Adrenal gland (tissue), 12 donors: Measurements from ENCODE around the gene CERT1. TPM values are rescaled to one million over a fixed set of nuclear protein-coding genes. Genes with fewer than 3 reads are reported as not detected.

Experiments used
- DNase-seq, 7 donors: peaks; one replicate each; pipeline ENCODE4 v3.0.0-alpha.2; 2019 to 2020
- H3K27ac ChIP-seq, 5 donors: fragments of 200-600 bp; sonication (generic) in 4 of 5; 1 replicate in 3 of 5; 2 replicates in 2 of 5; pipeline versions ENCODE4 v1.5.1 to v1.8.0; 2016 to 2020; ENCODE audit warnings: mild to moderate bottlenecking in 1 of 5
- H3K27me3 ChIP-seq: fragments of 200-600 bp; 2 replicates; pipeline ENCODE4 v1.8.0; 2021
- H3K36me3 ChIP-seq, 2 donors: fragments of 200-600 bp; replicated peaks in 1 of 2; 1 replicate in 1 of 2; 2 replicates in 1 of 2; pipeline versions ENCODE4 v1.5.1 to v1.8.0; 2018 to 2022
- H3K4me1 ChIP-seq, 2 donors: fragments of 200-600 bp; replicated peaks in 1 of 2; 1 replicate in 1 of 2; 2 replicates in 1 of 2; pipeline versions ENCODE4 v1.5.1 to v1.8.0; 2018 to 2021
- H3K4me3 ChIP-seq, 4 donors: fragments of 200-600 bp; sonication (generic) in 3 of 4; one replicate each; pipeline ENCODE4 v1.5.1; 2016 to 2018
- H3K9me3 ChIP-seq, 3 donors: fragments of 200-600 bp; sonication (generic) in 1 of 3; replicated peaks in 1 of 3; 1 replicate in 2 of 3; 2 replicates in 1 of 3; pipeline versions ENCODE4 v1.5.1 to v1.8.0; 2016 to 2021
- CTCF ChIP-seq, 6 experiments: fragments of 450-650 bp in 4 of 6; fragments of 200-600 bp in 2 of 6; sonication (generic) in 1 of 6; IDR thresholded peaks; 1 replicate in 5 of 6; 2 replicates in 1 of 6; pipeline versions ENCODE4 v1.5.1 to v1.8.0; 2016 to 2021; ENCODE audit warnings: antibody characterized with exemption in 6 of 6, mild to moderate bottlenecking in 2 of 6, moderate library complexity in 1 of 6
- POLR2A ChIP-seq, 2 donors: fragments of 450-650 bp; IDR thresholded peaks; one replicate each; pipeline ENCODE4 v1.6.1; 2017; ENCODE audit warnings: antibody characterized with exemption in 2 of 2, mild to moderate bottlenecking in 2 of 2, moderate library complexity in 1 of 2
- WGBS, 4 donors: extraction: QIAGEN DNeasy Blood & Tissue Kit in 2 of 4; methylation state at CpG; one replicate each; pipeline versions ENCODE4 v1.1.5 to v1.1.7; 2013 to 2017; 5-methylcytosine and 5-hydroxymethylcytosine counted together
- intact Hi-C, 2 donors: fragments of 100-400 bp; cut with DNase I; formaldehyde crosslinking; loops; one replicate each; pipeline versions ENCODE4 v1.14.1 to v1.15.0; 2022 to 2023
- polyA plus RNA-seq, 3 donors: library from polyadenylated mRNA; stranded (reverse); fragments of 200-250 nt in 2 of 3; fragments of 350-450 nt in 1 of 3; fragmentation: Illumina TruSeq in 1 of 3; extraction: RNeasy Lipid Tissue Mini Kit (QIAGEN cat#74804) in 1 of 3; gene quantifications; one replicate each; pipeline ENCODE4 v1.2.3, GENCODE V29; 2013 to 2014
- total RNA-seq, 9 donors: library from RNA; depleted of rRNA in 4 of 9; stranded (reverse); fragments of >200 nt in 4 of 9; fragments of 120-200 nt in 1 of 9; fragmentation: NEBNext Ultra II Directional in 1 of 9; extraction: Animal tissue kit (Norgen Biotek cat#: 25700) in 1 of 9; gene quantifications; one replicate each; pipeline versions ENCODE4 v1.1.0 to v1.2.4, GENCODE V29; 2013 to 2023
- donor health status: healthy with polysubstance abuse.
- donor health status: Bipolar disorder and iron deficiency.
- donor health status: DM: yes; HTN: yes; CAD: no.
- donor health status: DM: no; HTN: no; CAD: no.
- donor health status: DM: no; HTN: no; CAD: no.
- donor health status: DM: yes; HTN: yes; CAD: no.

CERT1 gene
- total and polyA plus RNA-seq, 12 donors, result 5.7 to 67.6 (median 50.4) TPM

- no peak for DNase-seq
- WGBS, 4 donors, result 95 to 98% (median 97%) methylated on average over 2 of the region's 2 CpGs
- Histone ChIP-seq H3K27me3 (no peaks in the 10 kb centered on the region), H3K27ac (no peak overlapping the region), H3K36me3 (no peaks in the 10 kb centered on the region), H3K4me1 (peaks cover 0 to 15% of the 10 kb centered on the region in 2 donors), H3K9me3 (peaks cover 0 to 13% (median 0%) of the 10 kb centered on the region in 3 donors), H3K4me3 (no peak overlapping the region)
- intact Hi-C loops, result no loop called here
- TF ChIP-seq POLR2A (IDR thresholded peaks at IDR 0.05) (no peak), CTCF (IDR thresholded peaks at IDR 0.05) (no peak)
Observed at GRCh38 chr5:75532190-75532589, 20.8 kb upstream of the CERT1 start.

- TF ChIP-seq CTCF (IDR thresholded peaks at IDR 0.05), result no peak
- intact Hi-C loops, result no loop called here
- H3K36me3 ChIP-seq, result no peaks in the 10 kb centered on the region
- H3K27ac ChIP-seq, result no peak overlapping the region
- no peaks in the 10 kb centered on the region for H3K27me3 ChIP-seq
- H3K4me1 ChIP-seq, result peaks cover 0 to 6% of the 10 kb centered on the region in 2 donors
- no peak overlapping the region for H3K4me3 ChIP-seq
- DNase-seq, result no peak
- H3K9me3 ChIP-seq, result no peaks in the 10 kb centered on the region
Observed at GRCh38 chr5:75529185-75529584, 17.8 kb upstream of the CERT1 start.

- intact Hi-C loops, result no loop called here
- Histone ChIP-seq H3K4me1 (peaks cover 0 to 9% of the 10 kb centered on the region in 2 donors), H3K9me3 (peaks cover 0 to 7% (median 4%) of the 10 kb centered on the region in 3 donors), H3K4me3 (no peak overlapping the region), H3K27me3 (no peaks in the 10 kb centered on the region), H3K36me3 (no peaks in the 10 kb centered on the region), H3K27ac (no peak overlapping the region)
- WGBS, 4 donors, result 59 to 84% (median 77%) methylated on average over 2 of the region's 2 CpGs
- TF ChIP-seq CTCF (IDR thresholded peaks at IDR 0.05), result no peak
- no peak for DNase-seq
Observed at GRCh38 chr5:75526070-75526469, 14.6 kb upstream of the CERT1 start.

- Histone ChIP-seq H3K27me3 (no peaks in the 10 kb centered on the region), H3K4me1 (peaks cover 0 to 9% of the 10 kb centered on the region in 2 donors), H3K36me3 (no peaks in the 10 kb centered on the region), H3K9me3 (peaks cover 0 to 14% (median 8%) of the 10 kb centered on the region in 3 donors), H3K4me3 (no peak overlapping the region), H3K27ac (no peak overlapping the region)
- 83 to 94% (median 90%) methylated on average over 1 of the region's 1 CpG for WGBS, 4 donors
- DNase-seq, result no peak
- no peak for TF ChIP-seq CTCF (IDR thresholded peaks at IDR 0.05)
- TF ChIP-seq POLR2A (IDR thresholded peaks at IDR 0.05), result no peak
- intact Hi-C loops, result no loop called here
Observed at GRCh38 chr5:75525344-75525743, 13.9 kb upstream of the CERT1 start.
